Omental fat pad (tissue), 4 donors: ENCODE results near the gene B4GALT5. TPM values are rescaled to one million over a fixed set of nuclear protein-coding genes. Genes with fewer than 3 reads are reported as not detected.

Experiments
- ATAC-seq: fragments of 150-250 bp; one replicate; pipeline ENCODE4 v1.9.1; 2016; ENCODE audit warnings: mild to moderate bottlenecking, moderate library complexity; ENCODE audit not compliant: low FRiP score
- DNase-seq: peaks from one replicate; pipeline ENCODE4 v3.0.0-alpha.2; 2019; ENCODE audit warnings: low spot score
- CTCF ChIP-seq, 3 donors: fragments of 450-650 bp; IDR thresholded peaks; one replicate each; pipeline ENCODE4 v1.5.1; 2016 to 2017; ENCODE audit warnings: antibody characterized with exemption in 3 of 3, mild to moderate bottlenecking in 3 of 3, moderate library complexity in 2 of 3
- total RNA-seq, 4 donors: library from RNA; depleted of rRNA; stranded (reverse); fragments of >200 nt; gene quantifications; one replicate each; pipeline ENCODE4 v1.1.0, GENCODE V29; 2016

Gene B4GALT5
- total RNA-seq, 4 donors from 2014 or later: 27.0 to 93.1 (median 31.3) TPM

- TF ChIP-seq CTCF (IDR thresholded peaks at IDR 0.05): peak in 2 of 3 donors; percentile 89 to 93
- ATAC-seq (peak; percentile 52), DNase-seq (no peak)
Measured at GRCh38 chr20:49608752-49609670, 104.7 kb downstream of the B4GALT5 start.

GRCh38 chr20:49607568-49607967 lies 106.1 kb downstream of the B4GALT5 start:
- TF ChIP-seq CTCF (IDR thresholded peaks at IDR 0.05): no peak
- DNase-seq (no peak), ATAC-seq (no peak)

GRCh38 chr20:49603209-49603627 lies 110.5 kb downstream of the B4GALT5 start:
- DNase-seq: no peak
- TF ChIP-seq CTCF (IDR thresholded peaks at IDR 0.05): no peak
- ATAC-seq: peak; percentile 34

GRCh38 chr20:49602345-49603208 lies 111.1 kb downstream of the B4GALT5 start:
- no peak for TF ChIP-seq CTCF (IDR thresholded peaks at IDR 0.05)
- DNase-seq (no peak), ATAC-seq (no peak)

- no peak for TF ChIP-seq CTCF (IDR thresholded peaks at IDR 0.05)
- ATAC-seq (no peak), DNase-seq (no peak)
Measured at GRCh38 chr20:49601153-49601924, 112.3 kb downstream of the B4GALT5 start.

- no peak for TF ChIP-seq CTCF (IDR thresholded peaks at IDR 0.05)
- DNase-seq (no peak), ATAC-seq (no peak)
Measured at GRCh38 chr20:49599746-49600113, 113.9 kb downstream of the B4GALT5 start.
